Omental fat pad (tissue), 4 donors: ENCODE data around the gene DCDC2C. TPM values are rescaled to one million over a fixed set of nuclear protein-coding genes. Genes with fewer than 3 reads are reported as not detected.

Experiments
- ATAC-seq: fragments of 150-250 bp; one replicate; pipeline ENCODE4 v1.9.1; 2016; ENCODE audit warnings: mild to moderate bottlenecking, moderate library complexity; ENCODE audit not compliant: low FRiP score
- DNase-seq: peaks from one replicate; pipeline ENCODE4 v3.0.0-alpha.2; 2019; ENCODE audit warnings: low spot score
- CTCF ChIP-seq, 3 donors: fragments of 450-650 bp; IDR thresholded peaks; one replicate each; pipeline ENCODE4 v1.5.1; 2016 to 2017; ENCODE audit warnings: antibody characterized with exemption in 3 of 3, mild to moderate bottlenecking in 3 of 3, moderate library complexity in 2 of 3
- total RNA-seq, 4 donors: library from RNA; depleted of rRNA; stranded (reverse); fragments of >200 nt; gene quantifications; one replicate each; pipeline ENCODE4 v1.1.0, GENCODE V29; 2016

The DCDC2C gene
- total RNA-seq, 4 donors from 2014 or later, result 0.31 to 1.4 TPM; not detected in 2

- no peak for DNase-seq
- ATAC-seq, result no peak
- TF ChIP-seq CTCF (IDR thresholded peaks at IDR 0.05), result no peak
Observed at GRCh38 chr2:3680548-3681345, 22.6 kb upstream of the DCDC2C start.

GRCh38 chr2:3681625-3682024, 21.8 kb upstream of the DCDC2C start:
- TF ChIP-seq CTCF (IDR thresholded peaks at IDR 0.05), result no peak
- DNase-seq (no peak), ATAC-seq (no peak)

- DNase-seq, result no peak
- TF ChIP-seq CTCF (IDR thresholded peaks at IDR 0.05), result no peak
- no peak for ATAC-seq
Observed at GRCh38 chr2:3682811-3683210, 20.6 kb upstream of the DCDC2C start.

GRCh38 chr2:3683748-3684454, 19.5 kb upstream of the DCDC2C start:
- no peak for TF ChIP-seq CTCF (IDR thresholded peaks at IDR 0.05)
- ATAC-seq, result no peak
- no peak for DNase-seq

- DNase-seq (no peak), ATAC-seq (no peak)
- TF ChIP-seq CTCF (IDR thresholded peaks at IDR 0.05), result no peak
Observed at GRCh38 chr2:3689998-3690748, 13.2 kb upstream of the DCDC2C start.

GRCh38 chr2:3692375-3692774, 11.0 kb upstream of the DCDC2C start:
- no peak for ATAC-seq

More at GRCh38 chr2:3692375-3692774, 11.0 kb upstream of the DCDC2C start:
- no peak for DNase-seq
- no peak for TF ChIP-seq CTCF (IDR thresholded peaks at IDR 0.05)
